ENCODE data around the gene LRP1. TPM values are rescaled to one million over a fixed set of nuclear protein-coding genes. Genes with fewer than 3 reads are reported as not detected.

Gene LRP1
- total RNA-seq, 1 donor = 56.0 TPM

DNA sequence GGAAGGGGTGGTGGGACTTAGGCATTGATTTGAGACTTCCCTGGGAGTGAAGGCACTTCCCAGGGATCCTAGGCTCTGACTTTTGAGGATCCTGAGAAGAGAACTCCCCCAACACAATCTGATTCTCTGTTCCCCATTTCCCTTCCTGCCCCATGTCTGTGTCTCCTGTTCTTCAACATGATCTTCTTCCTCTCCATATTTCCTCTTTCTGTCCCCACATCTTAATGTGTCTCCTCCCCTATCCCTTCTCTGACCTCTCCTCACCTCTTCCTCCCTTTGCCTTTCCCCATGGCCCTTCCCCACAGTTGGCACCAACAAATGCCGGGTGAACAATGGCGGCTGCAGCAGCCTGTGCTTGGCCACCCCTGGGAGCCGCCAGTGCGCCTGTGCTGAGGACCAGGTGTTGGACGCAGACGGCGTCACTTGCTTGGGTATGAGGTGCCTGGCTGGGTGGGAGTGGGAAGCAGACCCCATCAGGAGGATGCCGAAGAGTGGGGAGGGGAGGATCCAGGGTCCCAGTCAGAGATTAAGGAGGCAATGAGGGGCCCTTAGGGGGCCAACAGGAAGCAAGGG is 34.4 kb downstream of the LRP1 start:
- Histone ChIP-seq H3K9me3 (ENCODE audit: low read depth, low read length) (no peaks in the 10 kb centered on the region), H3K4me3 (ENCODE audit: low read length) (no peak overlapping the region), H3K4me1 (ENCODE audit: insufficient read depth, low read length) (peaks cover 54% of the 10 kb centered on the region), H3K27me3 (ENCODE audit: insufficient read depth, low read length) (no peaks in the 10 kb centered on the region)

DNA sequence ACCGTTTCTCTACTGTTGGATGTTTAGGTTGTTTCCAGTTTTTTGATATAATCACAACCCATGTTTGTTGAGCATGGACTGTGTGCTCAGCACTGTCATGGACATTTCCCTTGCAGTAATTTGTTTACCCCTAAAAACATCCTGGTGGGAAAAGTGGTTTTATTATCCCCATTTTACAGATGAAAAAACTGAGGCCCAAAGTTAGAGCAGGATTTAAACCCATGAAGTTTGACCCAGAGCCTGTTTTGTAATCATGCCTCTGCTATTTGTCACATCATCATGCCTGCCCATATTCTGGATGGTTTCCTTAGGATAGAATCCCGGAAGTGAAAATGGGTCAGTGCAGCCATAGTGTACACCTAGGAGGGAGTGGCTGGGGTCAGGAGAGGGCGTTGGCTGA is 36.2 kb downstream of the LRP1 start:
- H3K4me3 ChIP-seq (ENCODE audit: low read length) = no peak overlapping the region
- no peaks in the 10 kb centered on the region for H3K27me3 ChIP-seq (ENCODE audit: insufficient read depth, low read length)
- H3K9me3 ChIP-seq (ENCODE audit: low read depth, low read length) = no peaks in the 10 kb centered on the region
- H3K4me1 ChIP-seq (ENCODE audit: insufficient read depth, low read length) = peaks cover 36% of the 10 kb centered on the region

DNA sequence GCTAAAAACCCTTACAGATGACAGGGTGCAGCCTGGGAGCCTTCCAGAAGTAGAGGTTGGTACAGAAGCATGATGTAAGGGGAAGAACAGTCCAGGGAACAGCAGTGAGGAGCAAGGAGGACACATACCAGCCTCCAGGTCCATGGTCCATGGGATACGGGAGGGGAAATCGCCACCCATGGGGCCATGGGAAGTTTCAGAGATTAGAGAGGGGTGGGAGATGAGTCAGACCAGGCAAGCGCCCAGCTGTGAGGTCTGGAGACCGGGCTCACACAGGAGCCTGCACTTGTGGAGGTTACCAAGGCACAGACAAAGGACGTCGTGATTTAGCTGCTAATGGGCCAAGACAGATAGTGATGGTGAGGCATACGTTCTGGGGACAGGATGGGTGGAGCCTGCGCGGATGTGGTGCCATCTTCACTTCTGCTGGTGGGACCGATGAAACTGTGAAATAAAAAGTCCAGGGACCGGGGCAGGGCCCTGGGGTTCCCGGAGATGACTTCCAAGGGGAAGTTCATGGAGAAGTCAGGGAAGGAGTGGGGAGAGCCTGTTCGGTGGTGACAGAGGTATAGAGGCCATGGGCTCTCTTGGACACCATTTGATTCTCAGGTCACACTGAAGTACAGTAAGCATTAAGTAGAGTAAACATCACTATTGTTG is 36.8 kb downstream of the LRP1 start:
- Histone ChIP-seq H3K27me3 (ENCODE audit: insufficient read depth, low read length) (no peaks in the 10 kb centered on the region), H3K4me3 (ENCODE audit: low read length) (no peak overlapping the region), H3K4me1 (ENCODE audit: insufficient read depth, low read length) (peaks cover 34% of the 10 kb centered on the region), H3K9me3 (ENCODE audit: low read depth, low read length) (no peaks in the 10 kb centered on the region)

DNA sequence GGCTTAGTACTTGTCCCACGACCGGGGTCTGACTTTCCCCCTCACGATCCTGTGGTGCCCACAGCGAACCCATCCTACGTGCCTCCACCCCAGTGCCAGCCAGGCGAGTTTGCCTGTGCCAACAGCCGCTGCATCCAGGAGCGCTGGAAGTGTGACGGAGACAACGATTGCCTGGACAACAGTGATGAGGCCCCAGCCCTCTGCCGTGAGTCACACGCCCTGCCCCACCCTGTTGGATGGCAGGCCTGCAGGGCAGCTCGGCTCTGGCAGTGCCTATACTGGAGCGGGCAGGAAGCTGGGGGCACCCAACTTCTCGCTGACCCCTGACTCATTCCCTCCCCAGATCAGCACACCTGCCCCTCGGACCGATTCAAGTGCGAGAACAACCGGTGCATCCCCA is 37.5 kb downstream of the LRP1 start:
- Histone ChIP-seq H3K4me1 (ENCODE audit: insufficient read depth, low read length) (peaks cover 34% of the 10 kb centered on the region), H3K9me3 (ENCODE audit: low read depth, low read length) (no peaks in the 10 kb centered on the region), H3K27me3 (ENCODE audit: insufficient read depth, low read length) (no peaks in the 10 kb centered on the region), H3K4me3 (ENCODE audit: low read length) (no peak overlapping the region)

DNA sequence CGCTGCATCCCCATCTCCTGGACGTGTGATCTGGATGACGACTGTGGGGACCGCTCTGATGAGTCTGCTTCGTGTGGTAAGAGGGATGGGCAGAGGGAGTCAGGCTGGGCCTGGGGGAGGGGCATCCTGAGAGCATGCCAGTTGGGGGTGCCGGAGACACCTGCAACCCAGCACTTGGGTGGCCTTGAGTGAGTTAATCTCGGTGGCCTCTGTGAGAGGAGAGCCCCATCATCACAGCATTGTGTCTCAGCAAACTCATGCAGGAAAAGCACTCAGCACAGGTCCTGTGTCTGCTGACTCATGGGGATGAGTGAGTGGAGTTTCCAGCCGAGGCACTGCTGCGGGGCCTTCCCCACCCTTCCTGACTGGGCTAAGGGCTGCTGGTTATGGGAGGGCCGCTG is 38.7 kb downstream of the LRP1 start:
- H3K27me3 ChIP-seq (ENCODE audit: insufficient read depth, low read length) = no peaks in the 10 kb centered on the region
- H3K9me3 ChIP-seq (ENCODE audit: low read depth, low read length) = no peaks in the 10 kb centered on the region
- H3K4me1 ChIP-seq (ENCODE audit: insufficient read depth, low read length) = peaks cover 33% of the 10 kb centered on the region
- H3K4me3 ChIP-seq (ENCODE audit: low read length) = no peak overlapping the region

DNA sequence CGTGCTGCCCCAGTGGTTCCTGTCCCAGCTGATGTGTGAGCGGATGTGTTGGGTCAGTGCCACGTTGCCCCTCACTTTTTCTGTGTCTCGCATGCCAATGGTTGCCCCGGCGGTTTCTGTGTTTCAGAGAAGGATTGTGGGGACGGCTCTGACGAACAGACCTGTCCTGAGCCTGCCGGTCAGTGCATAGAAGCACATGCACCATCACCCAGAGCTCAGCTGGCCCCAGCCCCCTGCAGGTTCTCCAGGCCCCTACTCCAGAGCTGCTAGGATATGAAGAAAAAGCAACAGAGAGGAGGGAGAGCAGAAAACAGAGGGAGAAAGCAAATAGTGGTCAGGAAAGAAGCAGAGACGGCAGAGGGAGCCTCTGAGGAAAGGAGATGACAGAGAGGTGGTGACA is 39.8 kb downstream of the LRP1 start:
- H3K4me3 ChIP-seq (ENCODE audit: low read length) = no peak overlapping the region
- H3K9me3 ChIP-seq (ENCODE audit: low read depth, low read length) = no peaks in the 10 kb centered on the region
- no peaks in the 10 kb centered on the region for H3K27me3 ChIP-seq (ENCODE audit: insufficient read depth, low read length)
- peaks cover 22% of the 10 kb centered on the region for H3K4me1 ChIP-seq (ENCODE audit: insufficient read depth, low read length)

DNA sequence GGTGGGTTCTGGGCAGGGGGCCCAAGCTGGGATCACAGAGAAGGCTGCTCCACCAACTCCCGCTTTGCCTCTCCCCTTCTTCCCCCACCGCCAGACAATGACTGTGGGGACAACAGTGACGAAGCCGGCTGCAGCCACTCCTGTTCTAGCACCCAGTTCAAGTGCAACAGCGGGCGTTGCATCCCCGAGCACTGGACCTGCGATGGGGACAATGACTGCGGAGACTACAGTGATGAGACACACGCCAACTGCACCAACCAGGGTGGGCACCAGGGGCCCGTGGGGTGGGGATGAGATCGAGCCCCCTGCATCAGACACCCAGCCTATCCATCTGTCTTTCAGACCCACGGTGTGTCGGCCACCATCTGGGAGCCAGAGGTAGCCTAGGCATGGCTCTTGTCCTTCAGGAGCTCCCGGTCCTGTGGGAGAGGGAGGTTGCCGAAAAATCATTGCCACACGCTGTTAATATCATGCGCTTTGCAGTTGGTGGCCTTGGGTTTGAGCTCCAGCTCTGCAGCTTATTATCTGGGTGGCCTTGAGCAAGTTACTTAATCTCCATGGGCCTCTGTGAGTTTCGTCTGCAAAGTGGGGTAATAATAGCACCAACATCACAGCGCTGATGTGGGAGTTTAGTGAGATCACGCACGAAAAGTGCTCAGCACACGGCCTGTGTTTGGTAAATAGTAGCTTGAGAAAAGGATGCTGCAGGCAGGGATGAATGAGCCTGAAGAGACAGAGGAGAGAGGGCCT is 40.9 kb downstream of the LRP1 start:
- Histone ChIP-seq H3K27me3 (ENCODE audit: insufficient read depth, low read length) (no peaks in the 10 kb centered on the region), H3K4me3 (ENCODE audit: low read length) (no peak overlapping the region), H3K4me1 (ENCODE audit: insufficient read depth, low read length) (peaks cover 19% of the 10 kb centered on the region), H3K9me3 (ENCODE audit: low read depth, low read length) (no peaks in the 10 kb centered on the region)

DNA sequence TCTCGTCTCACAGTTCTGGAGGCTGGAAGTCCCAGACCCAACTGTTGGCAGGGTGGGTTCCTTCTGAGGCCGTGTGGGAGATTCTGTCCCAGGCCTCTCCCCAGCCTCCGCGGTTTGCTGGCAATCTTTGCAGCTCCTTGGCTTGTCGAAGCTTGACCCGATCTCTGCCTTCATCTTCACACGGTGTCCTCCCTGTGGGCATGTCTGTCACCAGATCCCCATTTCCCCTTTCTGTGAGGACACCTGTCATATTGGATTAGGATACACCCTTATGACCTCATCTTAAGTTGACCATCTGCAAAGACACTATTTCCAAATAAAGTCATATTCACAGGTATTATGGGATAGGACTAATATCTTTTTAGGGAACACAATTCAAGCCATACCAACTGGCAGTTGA is 41.7 kb downstream of the LRP1 start:
- no peaks in the 10 kb centered on the region for H3K9me3 ChIP-seq (ENCODE audit: low read depth, low read length)
- H3K4me3 ChIP-seq (ENCODE audit: low read length) = no peak overlapping the region
- no peaks in the 10 kb centered on the region for H3K27me3 ChIP-seq (ENCODE audit: insufficient read depth, low read length)
- peaks cover 13% of the 10 kb centered on the region for H3K4me1 ChIP-seq (ENCODE audit: insufficient read depth, low read length)

DNA sequence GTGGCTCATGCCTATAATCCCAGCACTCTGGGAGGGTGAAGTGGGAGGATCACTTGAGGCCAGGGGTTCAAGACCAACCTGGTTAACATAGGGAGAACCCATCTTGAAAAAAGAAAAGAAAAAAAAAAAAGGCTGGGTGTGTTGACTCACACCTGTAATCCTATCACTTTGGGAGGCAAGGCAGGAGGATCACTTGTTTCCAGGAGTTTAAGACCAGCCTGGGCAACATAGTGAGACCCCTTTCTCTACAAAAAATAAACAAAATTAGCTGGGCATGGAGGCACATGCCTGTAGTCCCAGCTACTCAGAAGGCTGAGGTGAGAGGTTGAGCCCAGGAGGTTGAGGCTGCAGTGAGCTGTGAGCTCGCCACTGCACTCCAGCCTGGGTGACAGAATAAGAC is 42.1 kb downstream of the LRP1 start:
- no peaks in the 10 kb centered on the region for H3K9me3 ChIP-seq (ENCODE audit: low read depth, low read length)
- H3K27me3 ChIP-seq (ENCODE audit: insufficient read depth, low read length) = no peaks in the 10 kb centered on the region
- H3K4me1 ChIP-seq (ENCODE audit: insufficient read depth, low read length) = peaks cover 8% of the 10 kb centered on the region
- H3K4me3 ChIP-seq (ENCODE audit: low read length) = no peak overlapping the region

DNA sequence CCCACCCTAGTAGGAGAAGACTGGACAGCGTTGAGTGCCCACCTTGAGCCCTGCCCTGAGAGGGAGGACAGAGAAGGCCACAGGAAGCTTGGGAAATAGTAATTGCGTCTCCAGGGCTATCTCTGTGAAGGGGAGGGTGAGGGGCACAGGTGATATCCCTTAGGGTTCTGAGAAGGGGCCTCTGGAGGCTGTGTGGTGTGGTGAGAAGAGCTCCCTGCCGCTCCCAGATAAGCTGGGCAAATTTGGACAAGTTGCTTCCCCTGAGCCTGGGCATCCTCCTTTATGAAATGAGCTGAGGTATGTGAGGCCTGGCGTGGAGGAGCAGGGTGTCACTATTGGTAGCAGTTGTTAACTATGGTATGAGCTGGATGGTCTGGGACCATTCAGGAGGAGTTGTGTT is 42.6 kb downstream of the LRP1 start:
- Histone ChIP-seq H3K4me1 (ENCODE audit: insufficient read depth, low read length) (peaks cover 3% of the 10 kb centered on the region), H3K9me3 (ENCODE audit: low read depth, low read length) (no peaks in the 10 kb centered on the region), H3K4me3 (ENCODE audit: low read length) (no peak overlapping the region), H3K27me3 (ENCODE audit: insufficient read depth, low read length) (no peaks in the 10 kb centered on the region)

DNA sequence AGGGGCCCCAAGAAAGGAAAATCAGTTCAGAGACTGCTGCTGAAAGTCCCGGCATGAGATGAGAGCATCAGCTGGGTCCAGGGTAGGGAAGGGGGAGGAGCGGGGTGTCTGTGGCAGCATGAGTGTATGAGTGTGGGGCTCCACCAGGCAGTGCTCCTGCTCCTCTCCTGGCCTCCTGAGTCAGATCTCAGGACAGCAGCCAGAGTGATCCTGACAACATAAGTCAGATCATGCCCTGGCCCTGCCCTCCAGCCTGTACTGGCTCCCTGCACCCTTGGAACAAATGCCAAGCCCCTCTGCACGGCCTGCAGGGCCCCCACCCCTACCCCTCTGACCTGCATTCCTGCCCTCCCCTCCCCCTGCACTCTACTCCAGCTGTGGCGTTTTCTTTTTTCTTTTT is 43.4 kb downstream of the LRP1 start:
- Histone ChIP-seq H3K4me1 (ENCODE audit: insufficient read depth, low read length) (no peaks in the 10 kb centered on the region), H3K9me3 (ENCODE audit: low read depth, low read length) (no peaks in the 10 kb centered on the region), H3K27me3 (ENCODE audit: insufficient read depth, low read length) (no peaks in the 10 kb centered on the region), H3K4me3 (ENCODE audit: low read length) (no peak overlapping the region)

DNA sequence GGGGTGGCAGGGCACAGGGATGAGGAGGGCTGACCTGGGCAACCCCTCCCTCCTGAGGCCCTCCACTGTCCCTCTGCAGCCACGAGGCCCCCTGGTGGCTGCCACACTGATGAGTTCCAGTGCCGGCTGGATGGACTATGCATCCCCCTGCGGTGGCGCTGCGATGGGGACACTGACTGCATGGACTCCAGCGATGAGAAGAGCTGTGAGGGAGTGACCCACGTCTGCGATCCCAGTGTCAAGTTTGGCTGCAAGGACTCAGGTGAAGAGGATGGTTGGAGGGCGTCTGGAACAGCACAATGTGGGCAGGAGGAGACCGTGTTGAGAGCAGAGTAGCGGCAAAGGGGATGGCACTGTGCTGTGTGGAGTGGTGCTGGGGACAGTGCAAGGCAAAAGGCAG is 44.8 kb downstream of the LRP1 start:
- Histone ChIP-seq H3K9me3 (ENCODE audit: low read depth, low read length) (no peaks in the 10 kb centered on the region), H3K4me3 (ENCODE audit: low read length) (no peak overlapping the region), H3K27me3 (ENCODE audit: insufficient read depth, low read length) (no peaks in the 10 kb centered on the region), H3K4me1 (ENCODE audit: insufficient read depth, low read length) (no peaks in the 10 kb centered on the region)

DNA sequence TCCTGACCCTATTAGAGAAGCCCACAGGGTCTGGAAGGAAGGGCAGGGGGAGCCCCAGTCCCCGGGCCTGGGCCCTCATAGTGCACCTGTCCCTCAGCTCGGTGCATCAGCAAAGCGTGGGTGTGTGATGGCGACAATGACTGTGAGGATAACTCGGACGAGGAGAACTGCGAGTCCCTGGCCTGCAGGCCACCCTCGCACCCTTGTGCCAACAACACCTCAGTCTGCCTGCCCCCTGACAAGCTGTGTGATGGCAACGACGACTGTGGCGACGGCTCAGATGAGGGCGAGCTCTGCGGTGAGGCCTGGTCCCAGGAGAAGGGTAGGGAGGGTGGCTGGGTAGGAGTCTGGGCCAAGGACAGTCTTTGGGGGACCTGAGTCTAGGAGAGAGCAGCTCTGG is 45.4 kb downstream of the LRP1 start:
- Histone ChIP-seq H3K9me3 (ENCODE audit: low read depth, low read length) (no peaks in the 10 kb centered on the region), H3K27me3 (ENCODE audit: insufficient read depth, low read length) (no peaks in the 10 kb centered on the region), H3K4me3 (ENCODE audit: low read length) (no peak overlapping the region), H3K4me1 (ENCODE audit: insufficient read depth, low read length) (no peaks in the 10 kb centered on the region)

DNA sequence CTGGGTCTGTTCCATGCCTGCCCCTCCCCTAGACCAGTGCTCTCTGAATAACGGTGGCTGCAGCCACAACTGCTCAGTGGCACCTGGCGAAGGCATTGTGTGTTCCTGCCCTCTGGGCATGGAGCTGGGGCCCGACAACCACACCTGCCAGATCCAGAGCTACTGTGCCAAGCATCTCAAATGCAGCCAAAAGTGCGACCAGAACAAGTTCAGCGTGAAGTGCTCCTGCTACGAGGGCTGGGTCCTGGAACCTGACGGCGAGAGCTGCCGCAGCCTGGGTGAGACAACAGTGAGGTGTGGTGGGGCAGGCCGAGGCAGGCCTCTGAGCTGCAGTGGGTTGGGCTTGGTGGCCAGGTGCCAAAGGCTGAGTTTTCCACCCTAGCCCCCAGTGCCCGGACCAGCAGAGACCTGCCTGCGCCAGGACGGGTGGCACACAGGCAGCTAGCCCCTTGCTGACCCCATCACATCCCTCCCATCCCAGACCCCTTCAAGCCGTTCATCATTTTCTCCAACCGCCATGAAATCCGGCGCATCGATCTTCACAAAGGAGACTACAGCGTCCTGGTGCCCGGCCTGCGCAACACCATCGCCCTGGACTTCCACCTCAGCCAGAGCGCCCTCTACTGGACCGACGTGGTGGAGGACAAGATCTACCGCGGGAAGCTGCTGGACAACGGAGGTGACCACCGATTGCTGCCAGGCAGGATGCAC is 47.3 kb downstream of the LRP1 start:
- Histone ChIP-seq H3K4me3 (ENCODE audit: low read length) (no peak overlapping the region), H3K4me1 (ENCODE audit: insufficient read depth, low read length) (no peaks in the 10 kb centered on the region), H3K9me3 (ENCODE audit: low read depth, low read length) (no peaks in the 10 kb centered on the region), H3K27me3 (ENCODE audit: insufficient read depth, low read length) (no peaks in the 10 kb centered on the region)

DNA sequence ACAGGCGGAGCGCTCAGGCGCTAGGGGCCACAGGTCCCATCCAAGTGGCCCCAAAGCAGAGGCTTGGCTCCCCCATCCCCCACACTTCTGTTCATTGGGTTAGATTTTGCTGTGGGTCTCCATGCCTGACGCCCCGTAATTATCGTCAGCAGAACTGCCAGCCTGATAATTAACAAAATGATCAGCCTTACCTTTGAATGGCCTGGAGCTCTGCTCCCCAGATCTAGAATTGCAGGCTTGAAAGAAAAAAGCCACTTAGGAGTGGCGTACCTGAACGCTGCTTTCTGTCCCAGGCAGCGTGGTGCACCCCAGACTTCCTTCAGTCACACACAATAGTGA is 47.8 kb downstream of the LRP1 start:
- no peaks in the 10 kb centered on the region for H3K9me3 ChIP-seq (ENCODE audit: low read depth, low read length)
- H3K4me1 ChIP-seq (ENCODE audit: insufficient read depth, low read length) = no peaks in the 10 kb centered on the region
- H3K4me3 ChIP-seq (ENCODE audit: low read length) = no peak overlapping the region
- no peaks in the 10 kb centered on the region for H3K27me3 ChIP-seq (ENCODE audit: insufficient read depth, low read length)

Measured in mononuclear cell (primary cell).